ENCODE data around the gene KRT20.
"Not testable (repeated sequence)": the region's sequence is repeated elsewhere in the genome, so short reads cannot be mapped to it uniquely, and the experiment has no call there.

The KRT20 gene

DNA sequence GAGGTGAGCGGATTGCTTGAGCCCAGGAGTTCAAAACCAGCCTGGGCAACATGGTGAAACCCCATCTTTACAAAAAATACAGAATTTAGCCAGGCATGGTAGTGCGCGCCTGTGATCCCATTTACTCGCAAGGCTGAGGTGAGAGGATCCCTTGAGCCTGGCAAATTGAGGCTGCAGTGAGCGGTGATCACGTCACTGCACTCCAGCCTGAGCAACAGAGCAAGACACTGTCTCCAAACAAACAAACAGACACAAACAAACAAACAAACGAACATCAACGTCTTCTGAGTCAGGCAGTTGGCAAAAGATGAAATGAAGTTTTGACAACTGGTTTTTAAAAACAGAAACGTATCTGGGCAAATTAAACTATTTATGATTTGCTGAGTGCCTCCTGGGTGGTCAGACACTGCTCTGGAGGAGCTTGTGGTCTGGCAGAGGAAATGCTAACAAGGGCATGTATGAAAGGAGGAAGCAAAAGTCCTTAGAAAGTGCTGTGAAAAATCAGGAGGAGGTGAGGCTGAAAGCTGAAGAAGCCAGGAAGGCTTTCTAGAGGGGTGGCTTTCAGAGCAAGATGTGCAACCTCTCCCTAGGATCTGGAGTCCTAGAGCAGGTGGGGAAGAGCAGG is 10.2 kb upstream of the KRT20 start:
- DNase-seq: no peak

DNA sequence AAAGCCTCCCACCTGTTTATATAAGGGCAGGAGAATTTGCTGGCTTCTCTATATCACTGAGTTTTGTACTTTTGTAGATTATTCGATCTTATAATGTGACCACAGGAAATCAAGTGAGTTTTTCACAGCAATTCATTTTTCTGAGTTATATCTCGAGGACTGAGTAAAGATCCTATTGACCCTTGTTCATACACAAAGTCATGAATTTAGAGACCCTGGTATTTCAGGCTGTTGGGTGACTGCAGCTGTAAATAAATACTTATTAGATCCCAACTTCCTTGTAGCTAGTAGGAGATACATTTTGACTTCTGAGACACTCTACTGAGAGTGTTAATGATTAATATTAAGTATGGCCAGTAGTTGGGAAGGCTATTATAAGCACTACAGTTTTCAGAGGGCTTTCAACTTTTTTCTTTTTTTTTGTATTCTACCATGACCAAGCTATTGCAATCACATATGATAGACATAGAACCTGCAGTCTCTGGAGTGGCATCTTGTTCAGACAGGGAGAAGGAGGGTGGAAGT is 3.2 kb upstream of the KRT20 start:
- DNase-seq: no peak

DNA sequence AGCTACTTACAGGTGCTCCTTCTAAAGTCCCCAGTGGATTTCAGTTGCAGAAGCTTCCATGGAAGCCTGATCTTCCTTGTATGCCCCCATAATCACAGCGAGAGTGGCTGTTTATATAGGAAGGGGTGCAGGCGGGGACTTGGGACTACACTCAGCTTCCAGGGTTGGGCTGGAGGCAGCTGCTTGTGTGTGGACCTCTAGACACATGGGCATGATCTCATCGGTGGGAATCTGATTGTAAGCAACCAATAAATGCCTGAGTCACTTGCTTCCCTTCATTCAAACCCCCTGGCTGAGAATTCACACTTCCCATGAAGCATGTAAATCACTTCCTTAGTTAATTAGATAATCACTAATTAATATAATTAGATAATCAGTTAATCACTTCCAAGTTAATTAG is 1.0 kb upstream of the KRT20 start:
- no peak for DNase-seq

DNA sequence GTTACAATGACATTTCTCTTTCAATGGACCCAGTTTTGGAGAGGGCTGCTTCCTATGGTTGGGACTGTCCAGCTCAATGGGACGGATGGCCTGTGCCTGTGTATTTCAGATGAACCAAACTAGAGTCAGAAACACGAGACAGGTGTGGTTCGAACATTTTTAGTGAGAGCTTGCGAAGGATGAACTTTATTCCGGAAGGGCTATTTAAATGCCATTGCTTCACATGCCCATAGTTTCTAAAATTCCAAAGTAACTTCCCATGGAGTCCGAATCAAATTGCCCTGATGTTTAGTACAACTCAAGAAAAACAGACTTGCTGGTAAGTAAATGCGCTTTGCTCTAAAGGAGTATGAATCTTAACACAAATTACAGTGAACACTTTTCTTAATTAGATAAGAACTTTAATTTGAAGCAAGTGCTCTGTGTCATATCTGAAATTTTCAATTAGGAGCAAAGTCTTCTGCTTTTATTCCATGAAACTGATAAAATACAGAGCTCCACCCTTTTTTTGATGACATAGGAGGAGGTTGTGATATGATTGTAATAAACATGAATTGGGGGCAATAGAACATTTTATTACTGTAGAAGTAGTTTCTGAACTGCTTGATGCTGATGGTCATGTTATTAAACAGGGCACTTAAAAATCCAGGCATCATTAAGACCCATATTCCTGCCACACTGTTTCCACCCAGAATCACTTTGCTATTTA is 1.3 kb downstream of the KRT20 start:
- no peak for DNase-seq

DNA sequence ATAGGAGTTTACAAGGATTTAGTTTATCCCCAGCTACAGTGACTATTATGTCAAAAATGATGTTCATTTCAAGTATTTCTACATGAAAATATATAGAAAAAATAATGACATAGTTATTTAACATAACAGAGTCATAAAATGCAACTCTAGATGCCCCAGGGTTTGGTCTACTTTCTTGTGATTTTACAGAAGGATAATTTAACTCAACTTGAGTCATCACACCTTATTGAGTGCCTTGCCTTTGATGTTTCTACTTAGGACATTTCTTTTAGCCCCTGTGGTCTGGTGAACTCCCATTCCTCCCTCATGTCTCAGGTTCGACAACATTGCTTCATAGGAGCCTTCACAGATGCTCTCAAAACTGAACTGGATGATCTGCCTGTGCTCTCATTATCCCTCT is 2.0 kb downstream of the KRT20 start:
- DNase-seq: no peak

DNA sequence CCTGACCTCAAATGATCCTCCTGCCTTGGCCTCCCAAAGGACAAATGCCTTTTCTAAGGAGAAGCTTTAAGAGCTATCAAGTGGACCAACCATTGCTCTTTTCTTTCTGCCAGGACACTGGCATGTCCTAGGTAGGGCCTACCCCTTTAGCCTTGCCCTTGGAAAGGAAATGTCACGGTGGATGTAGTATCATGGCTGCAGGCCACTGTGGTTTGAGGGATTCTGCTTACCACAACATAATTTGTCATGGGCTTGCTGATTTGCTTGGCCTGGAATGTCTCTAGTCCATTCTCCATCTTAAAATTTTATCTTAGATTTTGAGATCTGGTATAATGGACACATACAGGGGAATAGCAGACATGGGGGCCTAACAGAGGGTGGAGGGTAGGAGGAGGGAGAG is 6.0 kb downstream of the KRT20 start:
- no peak for DNase-seq

DNA sequence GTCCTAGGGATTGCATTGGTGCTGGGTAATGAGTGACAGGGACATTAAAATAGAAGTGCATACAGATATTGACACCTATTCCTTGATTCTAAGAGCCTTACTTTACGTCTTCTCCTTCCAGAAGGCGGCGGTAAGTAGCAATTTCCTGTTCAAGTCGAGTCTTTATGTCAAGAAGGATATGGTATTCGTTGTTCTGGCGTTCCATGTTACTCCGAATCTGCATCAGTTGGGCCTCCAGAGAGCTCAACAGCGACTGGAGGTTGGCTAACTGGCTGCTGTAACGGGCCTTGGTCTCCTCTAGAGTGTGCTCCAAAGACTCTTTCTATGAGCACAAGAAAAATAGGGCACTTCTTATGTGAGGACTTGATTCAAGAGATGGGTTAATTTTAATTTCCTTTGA is 7.0 kb downstream of the KRT20 start:
- no peak for DNase-seq

DNA sequence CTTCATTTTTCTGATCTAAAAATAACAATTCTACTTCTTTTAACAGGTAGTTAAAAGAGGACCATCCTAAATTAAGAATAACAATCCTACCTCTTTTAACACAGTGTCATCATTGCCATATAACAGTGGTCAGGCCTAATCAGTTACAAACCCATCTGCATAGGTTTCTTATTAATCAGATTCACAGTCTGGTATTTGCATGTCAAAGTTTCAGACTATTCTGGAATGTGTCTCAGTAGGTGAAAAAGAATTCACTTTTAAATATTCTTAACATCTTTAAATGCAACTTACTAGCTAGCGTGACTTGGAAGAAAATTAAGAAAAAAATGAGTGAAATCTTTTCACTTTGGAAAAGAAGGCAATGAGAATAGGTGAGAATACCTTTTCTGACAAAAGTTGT is 11.2 kb downstream of the KRT20 start:
- no peak for DNase-seq

DNA sequence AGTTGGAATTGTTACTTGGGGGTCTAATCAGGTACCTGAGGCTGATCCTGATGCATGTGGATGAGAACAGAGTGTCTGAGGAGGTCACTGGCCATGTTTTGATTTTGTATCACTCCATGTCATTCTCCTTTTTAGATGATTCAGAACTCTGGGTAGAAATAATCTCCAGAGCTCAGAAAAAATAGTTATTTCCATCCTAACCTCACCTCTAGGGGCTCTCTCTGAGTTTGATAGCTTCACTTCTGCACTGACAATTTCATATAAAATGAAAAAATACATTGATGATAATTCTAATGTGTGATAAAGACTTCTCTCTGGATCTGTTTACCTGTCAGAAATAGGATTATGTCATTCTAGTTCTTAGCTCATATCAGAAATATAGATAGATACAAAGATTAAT is 11.8 kb downstream of the KRT20 start:
- no peak for DNase-seq

DNA sequence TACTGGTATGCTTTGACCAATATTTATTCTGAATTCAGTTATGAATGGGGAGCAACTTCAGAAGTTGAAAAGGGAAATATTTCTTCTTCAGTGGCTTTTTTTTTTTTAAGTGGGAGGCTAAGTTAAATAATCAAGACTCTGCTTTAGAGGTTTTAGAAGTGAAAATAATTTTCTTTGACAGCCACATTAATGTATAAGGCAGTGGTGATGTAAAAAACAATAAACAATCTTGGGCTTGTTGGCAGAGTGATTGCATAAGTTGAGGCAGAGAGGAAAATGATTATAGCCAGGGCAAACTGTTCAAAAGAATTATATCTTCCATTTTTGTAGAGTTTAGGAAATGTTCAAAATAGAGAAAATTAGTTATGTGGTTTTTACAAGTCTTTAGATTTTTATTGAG is 12.6 kb downstream of the KRT20 start:
- no peak for DNase-seq

DNA sequence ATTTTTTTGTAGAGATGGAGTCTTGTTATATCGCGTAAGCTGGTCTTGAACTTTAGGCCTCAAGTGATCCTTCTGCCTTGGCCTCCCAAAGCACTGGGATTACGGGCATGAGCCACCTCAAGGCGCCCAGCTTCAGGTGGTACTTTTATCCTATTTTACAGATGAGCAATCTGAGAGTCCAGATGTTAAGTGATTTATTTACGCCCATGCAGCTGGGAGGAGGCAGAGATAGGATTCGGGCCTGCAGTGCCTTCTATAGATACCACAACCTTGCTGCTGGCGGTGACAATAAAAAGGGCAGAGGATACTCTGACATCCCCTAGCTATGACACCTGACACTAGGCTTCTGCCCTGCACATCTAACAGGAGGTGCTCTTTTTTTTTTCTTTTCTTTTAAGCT is 13.7 kb downstream of the KRT20 start:
- DNase-seq: no peak

DNA sequence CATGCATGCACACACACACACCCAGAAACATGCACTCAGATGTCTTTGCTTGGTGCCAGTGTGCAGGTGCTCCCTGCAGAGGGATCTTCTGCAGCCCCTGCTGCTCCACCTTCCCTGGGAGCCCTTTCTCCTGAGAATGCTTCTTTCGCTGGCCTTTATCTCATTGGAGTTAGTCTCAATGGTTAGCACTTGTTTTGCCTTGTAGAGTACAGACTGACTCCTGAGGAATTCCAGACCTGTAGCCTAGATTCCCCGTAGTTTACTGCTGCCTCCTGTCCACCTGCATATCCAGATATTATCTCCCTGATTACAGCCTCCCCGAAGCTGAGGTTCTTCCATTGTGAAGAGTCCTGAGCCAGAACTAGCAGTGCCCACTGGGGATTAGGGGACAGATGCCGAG is 14.9 kb downstream of the KRT20 start:
- DNase-seq: no peak

DNA sequence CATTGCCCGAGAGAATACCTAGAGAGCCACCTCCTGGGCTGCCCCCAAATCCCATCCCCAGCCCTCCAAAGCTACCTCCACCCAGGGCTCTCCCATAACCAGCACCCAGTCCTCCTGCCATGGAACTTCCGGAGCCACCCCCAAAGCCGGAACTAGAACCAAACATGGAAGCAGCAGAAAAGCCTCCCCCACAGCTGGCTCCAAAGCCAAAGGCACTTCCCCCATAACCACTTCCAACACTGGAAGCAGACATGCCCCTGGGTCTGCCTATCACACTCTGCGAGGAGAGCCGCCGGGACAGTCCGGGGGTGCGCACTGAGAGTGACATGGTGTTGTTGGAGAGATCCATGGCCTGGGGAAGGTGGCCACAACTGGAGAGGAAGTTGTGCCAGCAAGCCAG is 18.2 kb downstream of the KRT20 start, which contains the start of gene KRT12:
KRT12 (minus strand) TSS at position 386 of the 400 bp plus-strand sequence; CDS start at position 349, 37 bp downstream.
- no peak for DNase-seq

DNA sequence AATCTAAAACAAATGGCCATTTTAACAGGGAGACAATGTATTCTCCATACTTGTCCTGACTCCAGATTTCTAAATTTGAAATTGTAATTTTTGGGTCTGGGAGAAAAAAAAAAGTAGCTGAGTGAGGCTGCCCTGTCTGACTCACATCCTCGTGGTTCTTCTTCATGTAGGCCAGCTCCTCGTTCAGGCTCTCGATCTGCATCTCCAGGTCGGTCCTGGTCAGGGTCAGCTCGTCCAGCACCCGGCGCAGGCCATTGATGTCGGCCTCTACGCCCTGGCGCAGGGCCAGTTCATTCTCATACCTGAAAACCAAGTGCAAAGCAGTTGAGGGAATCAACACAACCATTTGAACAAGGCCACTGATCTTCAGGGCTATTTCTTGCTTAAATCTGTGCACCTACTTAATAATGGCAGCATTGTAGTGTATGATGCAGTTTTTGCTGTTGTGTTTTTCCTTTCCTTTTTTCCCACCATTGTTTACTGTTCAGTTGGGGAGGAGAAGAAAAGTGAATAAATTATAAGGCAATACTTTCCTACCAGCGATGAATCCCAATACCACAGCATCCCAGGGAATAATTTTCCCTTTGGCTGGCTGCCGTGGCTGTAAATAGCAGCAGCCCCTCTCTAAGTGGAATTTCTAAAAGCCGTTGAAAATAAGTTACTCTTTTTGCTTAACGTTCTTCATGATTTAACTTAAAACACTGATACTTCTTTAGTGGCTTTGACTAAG is 20.2 kb downstream of the KRT20 start:
- no peak for DNase-seq

DNA sequence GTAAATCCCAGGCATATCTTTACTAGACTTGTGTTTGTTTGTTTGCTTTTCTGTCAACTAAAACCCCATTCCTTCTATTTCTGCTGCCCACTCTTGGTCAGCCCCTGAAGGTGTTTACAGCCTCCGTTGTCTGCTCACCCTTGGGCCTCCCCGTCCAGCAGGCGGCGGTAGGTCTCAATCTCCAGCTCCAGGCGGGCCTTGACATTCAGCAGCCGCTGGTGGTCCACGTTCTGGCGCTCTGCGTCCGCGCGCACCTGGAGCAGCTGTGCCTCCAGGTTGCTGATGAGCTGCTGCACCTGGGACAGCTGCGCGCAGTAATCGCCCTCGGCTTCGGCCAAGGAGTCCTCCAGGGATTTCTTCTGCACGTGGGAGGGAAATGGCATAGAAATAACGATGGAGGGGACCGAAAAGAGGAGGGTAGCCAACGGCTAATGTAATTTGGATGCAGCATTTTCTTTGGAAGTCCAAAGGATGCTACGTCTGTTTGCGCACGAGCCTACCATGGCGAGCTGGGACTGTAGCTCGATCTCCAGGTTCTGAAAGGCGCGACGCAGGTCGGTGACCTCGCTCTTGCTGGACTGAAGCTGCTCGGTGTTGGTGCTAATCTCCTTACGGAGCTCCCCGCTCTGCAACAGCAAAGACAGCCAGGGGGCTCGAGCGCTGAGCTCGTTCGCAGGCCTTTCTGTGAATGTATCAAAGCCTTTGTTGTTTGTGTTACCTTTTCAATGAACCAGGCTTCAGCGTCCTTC is 21.9 kb downstream of the KRT20 start:
- no peak for DNase-seq

DNA sequence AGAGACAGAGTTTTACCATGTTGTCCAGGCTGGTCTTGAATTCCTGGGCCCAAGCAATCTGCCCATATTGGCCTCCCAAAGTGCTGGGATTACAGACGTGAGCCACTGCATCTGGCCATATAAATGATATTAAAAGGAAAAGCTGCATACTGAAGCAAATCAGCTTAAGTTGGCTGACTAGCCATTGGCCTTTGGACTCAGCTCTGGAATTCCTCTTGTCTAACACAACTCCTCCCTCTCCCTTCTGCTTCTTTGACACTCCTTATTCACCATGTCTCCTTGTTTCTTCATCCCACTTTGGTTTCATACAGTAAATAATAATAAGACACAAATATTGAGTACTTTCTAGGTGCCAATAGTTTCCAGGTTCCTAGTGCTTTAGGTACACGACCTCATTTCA is 25.5 kb downstream of the KRT20 start:
- DNase-seq: no peak

DNA sequence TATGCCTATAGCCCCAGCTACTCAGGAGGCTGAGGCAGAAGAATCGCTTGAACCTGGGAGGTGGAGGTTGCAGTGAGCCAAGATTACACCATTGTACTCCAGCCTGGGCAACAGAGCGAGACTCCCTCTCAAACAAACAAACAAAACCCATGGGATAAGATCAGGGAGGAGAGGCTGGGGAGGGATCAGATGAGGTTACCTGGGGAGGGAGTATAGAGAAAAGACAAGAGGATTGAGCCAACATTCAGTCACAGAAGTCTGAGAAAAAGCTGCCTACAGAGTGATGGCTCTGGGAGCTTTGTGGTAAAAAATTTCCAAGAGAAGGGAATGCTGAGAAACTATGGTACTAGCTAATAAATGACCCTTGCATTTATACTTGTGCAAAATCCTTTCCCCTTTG is 26.4 kb downstream of the KRT20 start:
- not testable (repeated sequence) for DNase-seq

DNA sequence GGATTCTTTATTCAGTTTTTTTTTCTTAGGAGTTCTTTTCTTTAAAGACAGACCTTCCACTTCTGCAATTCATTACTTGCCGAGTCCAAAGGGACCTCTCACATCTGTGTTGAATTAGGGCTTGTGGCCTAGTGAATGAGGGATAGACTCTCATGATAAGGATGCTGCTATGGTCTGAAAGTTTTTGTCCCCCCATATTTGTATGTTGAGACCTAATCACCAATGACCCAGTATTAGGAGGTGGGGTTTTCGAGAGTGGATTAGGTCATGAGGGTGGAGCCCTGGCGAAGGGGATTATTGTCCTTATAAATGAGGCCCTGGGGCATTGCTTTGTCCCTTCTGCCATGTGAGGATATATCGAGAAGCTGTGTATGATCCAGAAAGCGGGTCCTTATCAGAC is 27.5 kb downstream of the KRT20 start:
- no peak for DNase-seq

DNA sequence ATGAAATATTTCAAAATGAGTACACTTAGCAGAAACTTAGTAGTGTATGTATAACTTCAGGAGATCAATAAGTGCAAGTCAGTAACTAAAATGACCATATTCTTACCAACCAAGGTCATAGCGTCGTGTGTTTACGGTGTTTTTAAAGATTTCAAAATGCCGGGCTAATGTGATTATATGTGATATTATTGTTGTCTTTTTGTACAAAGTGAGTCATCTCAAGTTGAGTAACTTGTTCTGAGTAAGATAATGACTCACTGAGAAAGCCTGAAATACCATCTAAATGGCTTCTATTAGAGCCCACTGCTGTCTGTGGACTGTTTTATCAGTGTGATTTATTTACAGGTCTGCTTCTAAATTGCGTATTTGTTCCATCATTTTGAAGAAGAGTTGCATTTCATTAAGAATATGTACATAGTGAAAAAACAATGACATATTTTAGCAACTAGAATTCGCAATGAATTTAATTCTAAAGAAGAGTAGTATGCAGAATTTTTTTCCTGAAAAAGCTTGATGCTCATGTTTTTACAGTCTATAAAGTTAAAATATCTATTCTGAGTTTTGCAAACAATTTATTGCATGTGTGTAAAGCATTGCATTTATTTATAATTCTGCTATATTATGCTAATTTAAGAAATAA is 30.7 kb downstream of the KRT20 start:
- DNase-seq: no peak

DNA sequence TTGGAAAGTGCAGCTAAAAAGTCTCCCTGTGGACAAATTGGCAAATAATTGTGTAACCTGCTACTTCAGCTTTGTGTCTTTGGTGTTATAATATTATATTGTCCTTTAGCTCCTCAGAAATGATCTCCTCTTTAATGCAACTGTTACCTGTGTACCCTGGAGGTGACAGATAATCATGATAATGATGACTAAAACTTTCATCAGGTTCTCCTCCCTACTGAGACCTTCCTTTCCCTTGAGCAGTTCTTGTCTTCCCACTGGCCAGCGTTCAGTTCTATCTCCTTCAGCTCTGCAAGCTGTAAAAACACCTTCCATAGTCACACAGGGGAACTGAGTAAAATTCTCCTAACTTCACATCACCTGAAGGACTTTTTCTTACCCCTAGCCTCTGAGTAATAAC is 32.7 kb downstream of the KRT20 start:
- DNase-seq: no peak

DNA sequence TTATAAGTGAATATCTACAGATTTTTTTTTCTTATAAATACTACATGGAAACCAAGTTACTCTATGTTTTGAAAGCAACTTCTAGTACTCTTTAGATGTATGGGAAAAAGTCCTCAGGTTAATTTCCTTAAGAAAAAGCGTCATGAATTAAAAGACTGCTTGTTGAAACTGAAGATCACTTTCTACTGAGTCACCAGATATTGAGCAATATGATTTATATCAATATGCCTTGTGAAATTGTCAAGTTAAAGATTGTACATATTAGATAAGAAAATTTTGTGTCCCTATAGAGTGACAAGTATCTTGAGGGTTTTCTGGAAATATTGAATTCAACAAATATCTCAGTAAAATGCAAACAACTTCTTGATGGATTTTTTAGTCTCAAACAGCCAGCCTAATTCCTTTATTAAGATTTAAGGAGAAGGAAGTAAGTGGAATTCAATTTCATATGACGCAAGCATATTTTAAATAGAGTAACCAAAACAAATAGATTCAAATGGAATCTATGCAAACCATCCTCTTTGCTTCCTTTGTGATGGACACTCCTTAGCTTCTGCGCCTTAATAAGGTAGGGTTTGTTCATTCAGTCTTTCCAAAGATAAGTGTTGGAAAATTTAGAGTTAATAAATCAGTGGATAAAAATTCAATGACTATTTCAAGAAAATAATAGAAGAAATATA is 34.6 kb downstream of the KRT20 start:
- no peak for DNase-seq

DNA sequence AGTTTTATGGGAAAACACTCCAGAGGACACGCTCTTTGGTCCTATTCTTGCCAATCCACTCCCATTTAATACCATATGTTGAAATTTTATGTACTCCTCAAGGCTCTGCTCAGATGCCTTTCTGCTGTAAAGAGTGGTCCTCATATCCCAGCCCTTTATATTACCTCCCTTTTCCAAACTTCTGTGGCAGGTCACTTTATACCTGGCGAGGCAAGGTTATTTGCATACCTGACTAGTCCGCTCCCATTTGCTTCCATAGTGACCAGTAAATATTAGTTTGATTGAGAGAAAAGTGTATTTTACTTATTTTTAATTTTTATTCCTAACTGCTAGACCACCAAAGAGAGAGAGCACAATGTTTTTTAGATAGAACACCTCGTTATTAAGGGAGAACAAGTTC is 35.3 kb downstream of the KRT20 start:
- DNase-seq: no peak
